SH-SY5Y (cell line): ENCODE data around the gene CTNS.

Experiments
- GATA2 ChIP-seq: IDR thresholded peaks from 2 replicates; pipeline ENCODE4 v1.6.1; 2011; ENCODE audit warnings: mild to moderate bottlenecking, low read depth, low read length
- GATA3 ChIP-seq: IDR thresholded peaks from 2 replicates; pipeline ENCODE4 v1.6.1; 2011; ENCODE audit warnings: low read depth, mild to moderate bottlenecking, low read length, moderate library complexity

DNA sequence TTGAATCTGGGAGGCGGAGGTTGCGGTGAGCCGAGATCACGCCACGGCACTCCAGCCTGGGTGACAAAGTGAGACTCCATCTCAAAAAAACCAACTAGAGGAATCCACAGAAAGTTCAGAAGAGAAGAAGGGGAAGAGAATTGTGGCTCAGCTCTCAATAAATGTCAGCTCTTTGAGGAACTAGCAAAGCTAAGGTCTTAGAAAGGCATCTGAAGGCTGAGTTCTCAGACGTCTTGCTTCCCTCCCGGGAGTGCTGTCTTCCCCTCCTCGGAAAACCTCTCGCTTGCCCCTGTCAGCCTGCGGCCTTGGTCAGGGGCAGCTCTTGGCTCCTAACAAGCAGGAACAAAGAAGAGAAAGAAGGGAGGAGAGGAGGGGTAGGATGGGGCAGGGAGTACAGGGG lies 5.8 kb upstream of the CTNS start:
- no peak for TF ChIP-seq GATA2
- TF ChIP-seq GATA3: no peak
